ENCODE data around the gene OLFM1. TPM values are rescaled to one million over a fixed set of nuclear protein-coding genes. Genes with fewer than 3 reads are reported as not detected.

The OLFM1 gene
- total RNA-seq, 1 donor from 2014 or later, result not detected

- no peak for ATAC-seq (ENCODE audit: low read depth)
- intact Hi-C loops (cut with micrococcal nuclease), result no loop called here
- Mint-ChIP-seq H3K36me3 (ENCODE audit: low read depth) (no peaks in the 10 kb centered on the region), H3K4me1 (no peaks in the 10 kb centered on the region), H3K4me3 (no peak overlapping the region), H3K9me3 (no peaks in the 10 kb centered on the region), H3K27ac (no peak overlapping the region), H3K27me3 (peaks cover 2% of the 10 kb centered on the region)
- ChIA-PET CTCF (no interaction called here), POLR2A (no interaction called here)
- no peak for DNase-seq
- TF ChIP-seq, protein P1, sequence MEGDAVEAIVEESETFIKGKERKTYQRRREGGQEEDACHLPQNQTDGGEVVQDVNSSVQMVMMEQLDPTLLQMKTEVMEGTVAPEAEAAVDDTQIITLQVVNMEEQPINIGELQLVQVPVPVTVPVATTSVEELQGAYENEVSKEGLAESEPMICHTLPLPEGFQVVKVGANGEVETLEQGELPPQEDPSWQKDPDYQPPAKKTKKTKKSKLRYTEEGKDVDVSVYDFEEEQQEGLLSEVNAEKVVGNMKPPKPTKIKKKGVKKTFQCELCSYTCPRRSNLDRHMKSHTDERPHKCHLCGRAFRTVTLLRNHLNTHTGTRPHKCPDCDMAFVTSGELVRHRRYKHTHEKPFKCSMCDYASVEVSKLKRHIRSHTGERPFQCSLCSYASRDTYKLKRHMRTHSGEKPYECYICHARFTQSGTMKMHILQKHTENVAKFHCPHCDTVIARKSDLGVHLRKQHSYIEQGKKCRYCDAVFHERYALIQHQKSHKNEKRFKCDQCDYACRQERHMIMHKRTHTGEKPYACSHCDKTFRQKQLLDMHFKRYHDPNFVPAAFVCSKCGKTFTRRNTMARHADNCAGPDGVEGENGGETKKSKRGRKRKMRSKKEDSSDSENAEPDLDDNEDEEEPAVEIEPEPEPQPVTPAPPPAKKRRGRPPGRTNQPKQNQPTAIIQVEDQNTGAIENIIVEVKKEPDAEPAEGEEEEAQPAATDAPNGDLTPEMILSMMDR (IDR thresholded peaks at IDR 0.05), result no peak
These were observed 75.7 kb downstream of the OLFM1 start for GRCh38 chr9:135163023-135163780.

- peaks cover 2% of the 10 kb centered on the region for H3K27me3 Mint-ChIP-seq
- H3K4me3 Mint-ChIP-seq, result no peak overlapping the region
- ATAC-seq (ENCODE audit: low read depth) (no peak), DNase-seq (no peak)
- ChIA-PET CTCF (no interaction called here), POLR2A (no interaction called here)
- no peak overlapping the region for H3K27ac Mint-ChIP-seq
- no peaks in the 10 kb centered on the region for H3K4me1 Mint-ChIP-seq
- no peaks in the 10 kb centered on the region for H3K9me3 Mint-ChIP-seq
- H3K36me3 Mint-ChIP-seq (ENCODE audit: low read depth), result no peaks in the 10 kb centered on the region
- intact Hi-C loops (cut with micrococcal nuclease), result no loop called here
- TF ChIP-seq, protein P1 (IDR thresholded peaks at IDR 0.05), result no peak
These were observed 76.6 kb downstream of the OLFM1 start for GRCh38 chr9:135164036-135164435.

DNA sequence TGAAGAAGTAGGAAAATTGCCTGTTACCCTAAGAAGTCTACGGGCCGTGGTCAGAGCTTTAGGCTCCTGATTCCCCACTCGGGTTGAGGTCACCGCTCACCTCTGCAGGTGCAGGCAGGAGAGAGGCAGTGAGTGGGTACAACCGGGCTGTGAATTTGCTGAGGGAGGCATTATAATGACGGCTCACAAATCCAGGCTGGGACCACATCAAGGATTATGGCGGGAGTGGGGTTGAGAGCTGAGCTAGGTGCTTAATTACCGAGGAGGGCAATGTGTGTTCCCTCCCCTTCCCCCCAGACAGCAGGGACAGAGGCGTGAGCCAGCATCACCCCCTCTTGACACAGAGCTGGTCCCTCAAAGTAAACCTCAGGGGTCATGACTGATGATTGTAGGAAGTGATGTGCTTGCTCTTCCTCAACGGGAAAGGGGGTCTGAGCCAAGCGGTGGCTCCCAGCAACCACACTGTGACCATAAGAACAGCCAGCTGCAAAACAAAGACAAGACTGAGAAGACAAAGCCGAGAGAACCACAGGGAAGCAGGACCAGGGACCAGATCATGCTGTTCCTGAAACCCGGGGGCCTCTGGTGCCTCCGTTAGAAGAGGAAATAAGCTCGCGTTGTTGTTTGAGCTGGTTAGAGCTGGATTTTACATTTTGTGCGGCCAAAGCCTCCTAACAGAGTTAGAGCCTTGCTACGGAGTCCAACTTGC lies 77.7 kb downstream of the OLFM1 start:
- DNase-seq (no peak), ATAC-seq (ENCODE audit: low read depth) (no peak)
- intact Hi-C loops (cut with micrococcal nuclease), result no loop called here
- POLR2A ChIA-PET, result no interaction called here
- Mint-ChIP-seq H3K9me3 (no peaks in the 10 kb centered on the region), H3K4me3 (no peak overlapping the region), H3K4me1 (no peaks in the 10 kb centered on the region), H3K27me3 (peaks cover 2% of the 10 kb centered on the region), H3K36me3 (ENCODE audit: low read depth) (no peaks in the 10 kb centered on the region), H3K27ac (no peak overlapping the region)
- CTCF ChIA-PET, result no interaction called here
- TF ChIP-seq, protein P1 (IDR thresholded peaks at IDR 0.05), result no peak

- TF ChIP-seq, protein P1 (IDR thresholded peaks at IDR 0.05), result no peak
- H3K9me3 Mint-ChIP-seq, result no peaks in the 10 kb centered on the region
- no peak overlapping the region for H3K4me3 Mint-ChIP-seq
- no peak overlapping the region for H3K27ac Mint-ChIP-seq
- ChIA-PET POLR2A (no interaction called here), CTCF (no interaction called here)
- ATAC-seq (ENCODE audit: low read depth) (no peak), DNase-seq (no peak)
- no peaks in the 10 kb centered on the region for H3K36me3 Mint-ChIP-seq (ENCODE audit: low read depth)
- peaks cover 2% of the 10 kb centered on the region for H3K27me3 Mint-ChIP-seq
- intact Hi-C loops (cut with micrococcal nuclease), result no loop called here
- no peaks in the 10 kb centered on the region for H3K4me1 Mint-ChIP-seq
These were observed 78.5 kb downstream of the OLFM1 start for GRCh38 chr9:135165756-135166519.

GRCh38 chr9:135166565-135166964 lies 79.1 kb downstream of the OLFM1 start:
- Mint-ChIP-seq H3K9me3 (no peaks in the 10 kb centered on the region), H3K4me3 (no peak overlapping the region), H3K4me1 (no peaks in the 10 kb centered on the region), H3K27ac (no peak overlapping the region), H3K27me3 (peaks cover 2% of the 10 kb centered on the region), H3K36me3 (ENCODE audit: low read depth) (no peaks in the 10 kb centered on the region)
- intact Hi-C loops (cut with micrococcal nuclease), result no loop called here
- CTCF ChIA-PET, result no interaction called here
- TF ChIP-seq, protein P1 (IDR thresholded peaks at IDR 0.05), result no peak
- no peak for DNase-seq
- ATAC-seq (ENCODE audit: low read depth), result no peak
- POLR2A ChIA-PET, result no interaction called here

Data from activated B cell treated with CpG ODN at 0.5 μM for 24 hours (primary cell).